Choroid plexus epithelial cell (primary cell): ENCODE data around the gene TMEM9.
"Not testable (repeated sequence)": the region's sequence is repeated elsewhere in the genome, so short reads cannot be mapped to it uniquely, and the experiment has no call there.

Experiments used
- DNase-seq: peaks from one replicate; pipeline ENCODE4 v3.0.0-alpha.2; 2010; ENCODE audit warnings: low read depth
- H3K4me3 ChIP-seq: 2 replicates; pipeline ENCODE4 v1.5.1; 2011; ENCODE audit warnings: low read depth, mild to moderate bottlenecking, control low read depth, low read length, moderate library complexity
- CTCF ChIP-seq: conservative IDR thresholded peaks from 2 replicates; pipeline ENCODE4 v1.5.1; 2011; ENCODE audit warnings: low read depth, mild to moderate bottlenecking, control low read depth, inconsistent platforms, low read length, moderate library complexity

The TMEM9 gene

GRCh38 chr1:201170533-201171062, 16.3 kb upstream of the TMEM9 start:
- DNase-seq, result peak; percentile 97
- TF ChIP-seq CTCF, result no peak

GRCh38 chr1:201169971-201170532, 15.8 kb upstream of the TMEM9 start:
- TF ChIP-seq CTCF, result no peak
- H3K4me3 ChIP-seq, result peak overlapping the region; percentile 4

More at GRCh38 chr1:201170533-201171062, 16.3 kb upstream of the TMEM9 start:
- H3K4me3 ChIP-seq, result peak overlapping the region; percentile 51

GRCh38 chr1:201169203-201169602, 14.9 kb upstream of the TMEM9 start:
- no peak for TF ChIP-seq CTCF
- no peak overlapping the region for H3K4me3 ChIP-seq

More at GRCh38 chr1:201169971-201170532, 15.8 kb upstream of the TMEM9 start:
- no peak for DNase-seq

GRCh38 chr1:201167041-201167991, 13.0 kb upstream of the TMEM9 start:
- no peak for TF ChIP-seq CTCF
- no peak overlapping the region for H3K4me3 ChIP-seq
- no peak for DNase-seq

More at GRCh38 chr1:201169203-201169602, 14.9 kb upstream of the TMEM9 start:
- DNase-seq, result no peak

- H3K4me3 ChIP-seq, result no peak overlapping the region
- no peak for DNase-seq
- TF ChIP-seq CTCF, result no peak
These were observed 10.4 kb upstream of the TMEM9 start for GRCh38 chr1:201164645-201165044.

- TF ChIP-seq CTCF, result no peak
- H3K4me3 ChIP-seq, result no peak overlapping the region
- no peak for DNase-seq
These were observed 9.4 kb upstream of the TMEM9 start for GRCh38 chr1:201163707-201164106.

GRCh38 chr1:201163036-201163435, 8.8 kb upstream of the TMEM9 start:
- not testable (repeated sequence) for H3K4me3 ChIP-seq, DNase-seq
